Hepatocyte (in vitro differentiated cells): ENCODE measurements around the gene TADA1.

Experiments
- CTCF ChIP-seq: fragments of 200-600 bp; sonication (generic); IDR thresholded peaks from 2 replicates; pipeline ENCODE4 v1.5.1; 2016; ENCODE audit warnings: antibody characterized with exemption, mild to moderate bottlenecking; ENCODE audit not compliant: poor library complexity
- EZH2 ChIP-seq: fragments of 200-600 bp; sonication (generic); IDR thresholded peaks from 2 replicates; pipeline ENCODE4 v1.6.1; 2016; ENCODE audit warnings: antibody characterized with exemption, mild to moderate bottlenecking, borderline replicate concordance
- EZH2phosphoT487 ChIP-seq: fragments of 200-600 bp; sonication (generic); IDR thresholded peaks from one replicate; pipeline ENCODE4 v1.6.1; 2018; ENCODE audit warnings: antibody characterized with exemption, mild to moderate bottlenecking, low read depth, moderate library complexity; ENCODE audit not compliant: unreplicated experiment, severe bottlenecking

- TF ChIP-seq CTCF (no peak), EZH2 (no peak), EZH2phosphoT487 (no peak)
Measured at GRCh38 chr1:166819974-166820373, 56.1 kb downstream of the TADA1 start.
